GM21390 (cell line): ENCODE measurements around the gene FIG4.
A peak's percentile ranks its signal among the peaks of the same experiment; 100 is the strongest.
"Not testable (repeated sequence)": the region's sequence is repeated elsewhere in the genome, so short reads cannot be mapped to it uniquely, and the experiment has no call there.

ENCODE experiments used
- ATAC-seq: cut with Tn5 transposase; IDR thresholded peaks from one replicate; pipeline ENCODE4 v1.9.1; 2021; ENCODE audit not compliant: unreplicated experiment

Gene FIG4

GRCh38 chr6:109701774-109702173 lies 10.7 kb downstream of the FIG4 start:
- ATAC-seq = no peak

- ATAC-seq = no peak
These were observed 11.7 kb downstream of the FIG4 start for GRCh38 chr6:109702791-109703190.

- peak; percentile 92 for ATAC-seq
These were observed 14.2 kb downstream of the FIG4 start for GRCh38 chr6:109705258-109705657.

GRCh38 chr6:109706513-109706912 lies 15.4 kb downstream of the FIG4 start:
- ATAC-seq = no peak

- not testable (repeated sequence) for ATAC-seq
These were observed 17.0 kb downstream of the FIG4 start for GRCh38 chr6:109708099-109708498.

GRCh38 chr6:109713097-109713496 lies 22.0 kb downstream of the FIG4 start:
- no peak for ATAC-seq

DNA sequence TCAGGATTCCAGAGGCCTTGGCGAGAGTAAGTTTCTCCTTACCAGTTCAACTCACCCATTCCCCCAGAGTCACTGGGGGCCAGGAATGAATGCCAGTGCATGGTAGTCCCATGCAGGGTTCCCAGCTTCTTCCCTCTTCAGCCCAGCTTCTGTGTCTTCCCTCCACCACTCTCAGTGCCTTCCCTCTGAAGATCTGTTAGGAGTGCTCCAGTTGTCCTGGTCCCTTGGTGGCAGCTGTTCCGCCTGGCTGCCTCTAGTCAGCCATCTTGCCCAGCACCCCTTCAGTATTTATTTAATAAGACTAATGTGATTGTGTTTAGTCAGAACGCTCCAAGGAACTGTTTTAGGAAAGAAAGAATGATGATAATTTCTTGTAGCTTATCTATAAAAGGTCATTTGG lies 23.1 kb downstream of the FIG4 start:
- ATAC-seq = no peak

- no peak for ATAC-seq
These were observed 23.5 kb downstream of the FIG4 start for GRCh38 chr6:109714611-109715010.

GRCh38 chr6:109715616-109716015 lies 24.5 kb downstream of the FIG4 start:
- no peak for ATAC-seq

GRCh38 chr6:109717971-109718370 lies 26.9 kb downstream of the FIG4 start:
- ATAC-seq = no peak

GRCh38 chr6:109718991-109719390 lies 27.9 kb downstream of the FIG4 start:
- ATAC-seq = no peak

DNA sequence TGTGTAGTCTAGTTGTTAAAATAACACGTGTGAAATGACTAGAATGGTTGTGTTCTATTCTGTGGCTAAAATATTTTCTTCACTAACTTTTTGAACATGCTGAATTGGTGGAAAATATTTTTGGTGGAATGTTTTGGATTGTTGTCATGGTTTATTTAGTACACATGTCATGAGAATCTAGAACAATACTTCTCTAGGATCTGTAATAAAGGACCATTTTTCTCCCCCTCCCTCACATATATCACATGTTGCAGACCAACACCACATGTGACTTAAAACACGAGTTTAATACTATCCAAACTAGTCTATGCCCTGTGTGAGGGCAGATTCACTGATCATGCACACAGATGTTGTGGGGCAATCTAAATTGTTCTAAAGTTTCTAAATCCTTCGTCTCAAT lies 29.2 kb downstream of the FIG4 start:
- no peak for ATAC-seq

DNA sequence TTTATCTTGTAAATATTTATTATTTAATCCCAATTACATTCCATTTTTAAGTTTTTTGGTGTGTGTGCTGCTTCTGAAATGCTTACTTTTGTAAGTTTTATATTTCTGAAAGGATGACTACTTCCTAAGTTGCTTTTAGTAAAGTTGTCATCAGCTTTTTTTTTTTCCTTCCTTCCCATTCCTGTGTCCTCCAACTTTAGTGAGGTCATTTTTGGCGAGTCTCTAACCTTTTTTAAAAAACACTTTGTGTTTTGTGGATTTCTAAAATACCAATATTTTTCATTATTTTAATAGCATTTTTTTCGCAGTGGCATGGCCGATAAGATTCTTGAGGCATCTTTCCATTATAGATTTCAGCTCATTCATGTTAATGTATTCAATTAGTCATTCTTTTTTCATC lies 30.9 kb downstream of the FIG4 start:
- ATAC-seq = no peak

GRCh38 chr6:109722564-109723254 lies 31.6 kb downstream of the FIG4 start:
- no peak for ATAC-seq

- not testable (repeated sequence) for ATAC-seq
These were observed 34.2 kb downstream of the FIG4 start for GRCh38 chr6:109725250-109725649.

GRCh38 chr6:109736273-109737025 lies 45.4 kb downstream of the FIG4 start:
- no peak for ATAC-seq

DNA sequence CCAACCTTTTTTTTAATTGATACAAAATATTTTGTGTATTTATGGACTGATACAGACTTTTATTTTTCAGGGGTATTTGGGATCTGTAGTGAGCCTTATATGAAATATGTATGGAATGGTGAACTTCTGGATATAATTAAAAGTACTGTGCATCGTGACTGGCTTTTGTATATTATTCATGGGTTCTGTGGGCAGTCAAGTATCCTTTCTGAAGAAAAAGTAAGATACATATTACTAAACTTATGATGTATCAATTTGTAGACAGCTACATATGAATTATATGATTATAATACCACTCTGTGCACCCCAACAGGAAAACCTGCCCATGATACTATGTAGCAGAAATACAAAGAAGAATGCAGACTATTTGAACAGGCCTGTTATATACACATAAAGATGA lies 47.2 kb downstream of the FIG4 start:
- no peak for ATAC-seq

- ATAC-seq = no peak
These were observed 47.6 kb downstream of the FIG4 start for GRCh38 chr6:109738667-109739066.

DNA sequence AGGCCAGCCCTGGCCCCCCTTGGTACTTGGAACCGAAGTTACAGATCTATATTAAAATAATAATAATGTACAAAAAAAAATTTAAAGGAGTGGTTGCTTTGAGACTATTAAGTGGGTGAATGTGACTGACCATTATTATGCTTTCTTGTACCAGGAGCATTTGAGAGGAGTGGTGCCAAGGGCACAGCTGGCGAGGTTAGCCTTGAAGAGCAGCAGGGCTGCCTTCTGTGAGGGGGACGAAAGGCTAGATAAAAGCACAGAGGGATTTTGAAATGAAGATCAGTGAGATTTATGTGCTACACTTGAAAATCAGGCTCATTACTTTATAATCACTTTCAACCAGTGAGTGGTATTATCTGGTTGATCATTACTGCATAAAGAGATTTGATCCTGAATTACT lies 48.6 kb downstream of the FIG4 start:
- no peak for ATAC-seq

DNA sequence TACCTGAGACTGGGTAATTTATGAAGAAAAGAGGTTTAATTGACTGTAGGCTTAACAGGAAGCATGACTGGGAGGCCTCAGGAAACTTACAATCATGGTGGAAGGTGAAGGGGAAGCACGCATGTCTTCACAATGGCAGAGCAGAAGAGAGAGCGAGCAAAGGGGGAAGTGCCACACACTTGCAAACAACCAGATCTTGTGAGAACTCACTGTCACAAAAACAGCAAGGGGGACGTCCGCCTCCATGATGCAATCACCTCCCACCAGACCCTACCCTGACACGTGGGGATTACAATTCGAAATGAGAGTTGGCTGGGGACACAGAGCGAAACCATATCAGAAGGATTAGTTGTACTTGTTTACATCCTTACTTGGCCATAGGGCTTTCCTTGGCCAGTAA lies 49.7 kb downstream of the FIG4 start:
- no peak for ATAC-seq

DNA sequence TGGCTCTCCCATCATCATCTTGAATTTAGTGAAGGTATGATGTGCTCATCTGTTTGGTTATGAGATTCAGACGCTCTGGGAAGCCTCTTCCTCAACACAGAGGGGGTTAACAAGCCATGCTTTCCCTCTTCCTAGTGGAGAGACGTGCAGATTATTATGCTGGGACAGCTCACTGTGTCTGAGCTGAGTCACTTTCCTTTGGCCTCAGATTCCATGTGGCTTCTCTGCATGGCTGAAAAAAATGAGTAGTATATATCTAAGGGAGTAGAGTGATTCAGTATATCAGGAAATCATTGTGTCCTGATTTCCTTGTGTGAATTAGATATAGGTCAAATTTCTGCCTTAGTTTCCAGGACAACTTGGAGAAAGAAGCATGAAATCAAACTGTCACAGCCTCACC lies 52.6 kb downstream of the FIG4 start:
- ATAC-seq = no peak

- ATAC-seq = not testable (repeated sequence)
These were observed 53.7 kb downstream of the FIG4 start for GRCh38 chr6:109744779-109745178.

GRCh38 chr6:109747221-109747620 lies 56.1 kb downstream of the FIG4 start:
- no peak for ATAC-seq
